Measurements from ENCODE around the gene NKG7.
A peak's percentile ranks its signal among the peaks of the same experiment; 100 is the strongest.
"Not testable (repeated sequence)": the region's sequence is repeated elsewhere in the genome, so short reads cannot be mapped to it uniquely, and the experiment has no call there.

The NKG7 gene

GRCh38 chr19:51417107-51417809 is 44.8 kb upstream of the NKG7 start, which contains the start of gene SIGLEC10:
TSS of gene SIGLEC10 (minus strand) at chr19:51417642. CDS start at chr19:51417581, 61 bp downstream.
- H3K4me3 ChIP-seq (ENCODE audit: low read length) = no peak within 1 kb of the TSS

GRCh38 chr19:51416422-51416821 is 44.0 kb upstream of the NKG7 start:
- DNase-seq (ENCODE audit: low read depth); H3K4me3 ChIP-seq (ENCODE audit: low read length): not testable (repeated sequence)

More at GRCh38 chr19:51417107-51417809, 44.8 kb upstream of the NKG7 start, which contains the start of gene SIGLEC10:
- no peak for DNase-seq (ENCODE audit: low read depth)
- no peak for TF ChIP-seq CTCF (IDR thresholded peaks at IDR 0.05; ENCODE audit: insufficient read depth, low read depth, low read length, missing control alignments)

- no peak for DNase-seq (ENCODE audit: low read depth)
- TF ChIP-seq CTCF (IDR thresholded peaks at IDR 0.05; ENCODE audit: insufficient read depth, low read depth, low read length, missing control alignments) = no peak
- H3K4me3 ChIP-seq (ENCODE audit: low read length) = no peak overlapping the region
These were observed 42.7 kb upstream of the NKG7 start for GRCh38 chr19:51415187-51415586.

- H3K4me3 ChIP-seq (ENCODE audit: low read length) = no peak overlapping the region
- no peak for DNase-seq (ENCODE audit: low read depth)
- no peak for TF ChIP-seq CTCF (IDR thresholded peaks at IDR 0.05; ENCODE audit: insufficient read depth, low read depth, low read length, missing control alignments)
These were observed 38.7 kb upstream of the NKG7 start for GRCh38 chr19:51410950-51411748.

- DNase-seq (ENCODE audit: low read depth) = peak; percentile 33
- peak; percentile 41 for TF ChIP-seq CTCF (IDR thresholded peaks at IDR 0.05; ENCODE audit: insufficient read depth, low read depth, low read length, missing control alignments)
- no peak overlapping the region for H3K4me3 ChIP-seq (ENCODE audit: low read length)
These were observed 35.2 kb upstream of the NKG7 start for GRCh38 chr19:51407511-51408131.

GRCh38 chr19:51402117-51402516 is 29.7 kb upstream of the NKG7 start:
- no peak overlapping the region for H3K4me3 ChIP-seq (ENCODE audit: low read length)
- no peak for DNase-seq (ENCODE audit: low read depth)
- no peak for TF ChIP-seq CTCF (IDR thresholded peaks at IDR 0.05; ENCODE audit: insufficient read depth, low read depth, low read length, missing control alignments)

GRCh38 chr19:51399936-51400335 is 27.5 kb upstream of the NKG7 start:
- H3K4me3 ChIP-seq (ENCODE audit: low read length) = not testable (repeated sequence)

More at GRCh38 chr19:51399936-51400335, 27.5 kb upstream of the NKG7 start:
- DNase-seq (ENCODE audit: low read depth) = not testable (repeated sequence)
